Prostate gland (tissue), 2 donors: Measurements from ENCODE around the gene BRSK2. TPM values are rescaled to one million over a fixed set of nuclear protein-coding genes. Genes with fewer than 3 reads are reported as not detected.
A peak's percentile ranks its signal among the peaks of the same experiment; 100 is the strongest.

Experiments used
- DNase-seq: peaks from one replicate; pipeline ENCODE4 v3.0.0-alpha.2; 2019; ENCODE audit warnings: low spot score
- H3K27ac ChIP-seq, 2 donors: fragments of 200-600 bp; sonication (generic); 2 replicates each; pipeline ENCODE4 v1.5.1; 2017 to 2019
- H3K27me3 ChIP-seq: fragments of 200-600 bp; sonication (generic); replicated peaks from 2 replicates; pipeline ENCODE4 v1.5.1; 2019; ENCODE audit not compliant: insufficient read depth
- H3K36me3 ChIP-seq, 2 donors: fragments of 200-600 bp; sonication (generic); 1 replicate in 1 of 2; 2 replicates in 1 of 2; pipeline versions ENCODE4 v1.5.1 to v1.8.1; 2017 to 2019
- H3K4me1 ChIP-seq: fragments of 200-600 bp; sonication (generic); replicated peaks from 2 replicates; pipeline ENCODE4 v1.5.1; 2019
- H3K4me3 ChIP-seq, 2 donors: fragments of 200-600 bp; sonication (generic); 2 replicates each; pipeline ENCODE4 v1.5.1; 2017 to 2019
- H3K9me3 ChIP-seq: fragments of 200-600 bp; sonication (generic); 2 replicates; pipeline ENCODE4 v1.5.1; 2017
- POLR2A ChIP-seq: fragments of 450-650 bp; IDR thresholded peaks from one replicate; pipeline ENCODE4 v1.6.1; 2016; ENCODE audit warnings: antibody characterized with exemption, mild to moderate bottlenecking
- POLR2AphosphoS5 ChIP-seq: sonication (generic); formaldehyde crosslinking; IDR thresholded peaks from one replicate; pipeline ENCODE4 v1.6.1; 2017; ENCODE audit warnings: antibody characterized with exemption
- WGBS: methylation state at CpG from one replicate; pipeline ENCODE4 v1.1.5; 2018; 5-methylcytosine and 5-hydroxymethylcytosine counted together
- intact Hi-C: fragments of 100-400 bp; cut with DNase I; formaldehyde crosslinking; loops from one replicate; pipeline ENCODE4 v1.14.2; 2022
- total RNA-seq, 2 donors: library from RNA; depleted of rRNA; stranded (reverse); fragments of >200 nt; gene quantifications; one replicate each; pipeline ENCODE4 v1.1.0, GENCODE V29; 2016
- TF ChIP-seq, protein P1 (sequence below), 4 experiments: fragments of 200-600 bp in 2 of 4; fragments of 450-650 bp in 2 of 4; sonication (generic) in 2 of 4; IDR thresholded peaks; 1 replicate in 3 of 4; 2 replicates in 1 of 4; pipeline ENCODE4 v1.5.1; 2016 to 2019; ENCODE audit warnings: antibody characterized with exemption in 4 of 4, mild to moderate bottlenecking in 2 of 4, moderate library complexity in 2 of 4

The BRSK2 gene
- total RNA-seq, 2 donors from 2014 or later: 0.96 to 29.7 TPM

- Histone ChIP-seq H3K4me1 (no peaks in the 10 kb centered on the region), H3K9me3 (no peaks in the 10 kb centered on the region), H3K36me3 (no peaks in the 10 kb centered on the region), H3K27me3 (no peaks in the 10 kb centered on the region), H3K27ac (no peak overlapping the region), H3K4me3 (no peak overlapping the region)
- TF ChIP-seq POLR2A: no peak
- TF ChIP-seq POLR2AphosphoS5: no peak
- TF ChIP-seq, protein P1, sequence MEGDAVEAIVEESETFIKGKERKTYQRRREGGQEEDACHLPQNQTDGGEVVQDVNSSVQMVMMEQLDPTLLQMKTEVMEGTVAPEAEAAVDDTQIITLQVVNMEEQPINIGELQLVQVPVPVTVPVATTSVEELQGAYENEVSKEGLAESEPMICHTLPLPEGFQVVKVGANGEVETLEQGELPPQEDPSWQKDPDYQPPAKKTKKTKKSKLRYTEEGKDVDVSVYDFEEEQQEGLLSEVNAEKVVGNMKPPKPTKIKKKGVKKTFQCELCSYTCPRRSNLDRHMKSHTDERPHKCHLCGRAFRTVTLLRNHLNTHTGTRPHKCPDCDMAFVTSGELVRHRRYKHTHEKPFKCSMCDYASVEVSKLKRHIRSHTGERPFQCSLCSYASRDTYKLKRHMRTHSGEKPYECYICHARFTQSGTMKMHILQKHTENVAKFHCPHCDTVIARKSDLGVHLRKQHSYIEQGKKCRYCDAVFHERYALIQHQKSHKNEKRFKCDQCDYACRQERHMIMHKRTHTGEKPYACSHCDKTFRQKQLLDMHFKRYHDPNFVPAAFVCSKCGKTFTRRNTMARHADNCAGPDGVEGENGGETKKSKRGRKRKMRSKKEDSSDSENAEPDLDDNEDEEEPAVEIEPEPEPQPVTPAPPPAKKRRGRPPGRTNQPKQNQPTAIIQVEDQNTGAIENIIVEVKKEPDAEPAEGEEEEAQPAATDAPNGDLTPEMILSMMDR (IDR thresholded peaks at IDR 0.05): no peak
- WGBS: 91% methylated on average over 12 of the region's 12 CpGs
- no peak for DNase-seq
- intact Hi-C loops: loop anchor here (2.0 kb wide), 1 partner anchor 19 kb away; no protein-coding TSS in a partner anchor
Measured at GRCh38 chr11:1479678-1480118, 90.0 kb downstream of the BRSK2 start.

DNA sequence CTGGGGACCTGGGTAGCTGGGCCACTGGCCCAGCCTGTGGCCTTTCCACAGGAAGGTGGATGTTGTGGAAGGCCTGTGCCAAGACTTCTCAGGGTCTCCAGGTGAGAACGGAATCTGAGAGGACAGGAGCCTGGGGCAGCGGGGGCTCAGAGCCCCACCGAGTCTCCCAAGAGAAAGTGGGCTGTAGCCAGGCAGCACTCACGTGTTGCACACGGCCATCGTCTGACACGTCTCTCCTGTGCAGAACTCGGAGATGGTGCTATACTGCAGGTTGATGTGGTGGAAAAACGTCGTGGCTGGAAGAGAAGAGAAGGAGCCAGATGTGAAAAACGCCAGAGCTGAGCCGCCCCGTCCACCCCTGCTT lies 90.4 kb downstream of the BRSK2 start:
- H3K27me3 ChIP-seq: no peaks in the 10 kb centered on the region
- no peaks in the 10 kb centered on the region for H3K9me3 ChIP-seq
- H3K4me1 ChIP-seq: no peaks in the 10 kb centered on the region
- no peak overlapping the region for H3K4me3 ChIP-seq
- no peak for DNase-seq
- H3K27ac ChIP-seq: peak overlapping the region in 1 of 2 donors; percentile 31
- WGBS: 80% methylated on average over 13 of the region's 13 CpGs
- no peaks in the 10 kb centered on the region for H3K36me3 ChIP-seq
- no peak for TF ChIP-seq POLR2AphosphoS5
- TF ChIP-seq, protein P1 (IDR thresholded peaks at IDR 0.05): no peak
- no peak for TF ChIP-seq POLR2A
- intact Hi-C loops: loop anchor here (2.0 kb wide), 1 partner anchor 19 kb away; no protein-coding TSS in a partner anchor

GRCh38 chr11:1480555-1481482 lies 91.1 kb downstream of the BRSK2 start:
- DNase-seq: no peak
- Histone ChIP-seq H3K27ac (peak overlapping the region; percentile 31 to 66), H3K9me3 (no peaks in the 10 kb centered on the region), H3K27me3 (no peaks in the 10 kb centered on the region), H3K4me1 (no peaks in the 10 kb centered on the region), H3K36me3 (no peaks in the 10 kb centered on the region), H3K4me3 (no peak overlapping the region)
- WGBS: 86% methylated on average over 27 of the region's 36 CpGs
- intact Hi-C loops: loop anchor here (2.0 kb wide), 1 partner anchor 20 kb away; no protein-coding TSS in a partner anchor
- TF ChIP-seq POLR2AphosphoS5 (peak; percentile 29), POLR2A (no peak)

DNA sequence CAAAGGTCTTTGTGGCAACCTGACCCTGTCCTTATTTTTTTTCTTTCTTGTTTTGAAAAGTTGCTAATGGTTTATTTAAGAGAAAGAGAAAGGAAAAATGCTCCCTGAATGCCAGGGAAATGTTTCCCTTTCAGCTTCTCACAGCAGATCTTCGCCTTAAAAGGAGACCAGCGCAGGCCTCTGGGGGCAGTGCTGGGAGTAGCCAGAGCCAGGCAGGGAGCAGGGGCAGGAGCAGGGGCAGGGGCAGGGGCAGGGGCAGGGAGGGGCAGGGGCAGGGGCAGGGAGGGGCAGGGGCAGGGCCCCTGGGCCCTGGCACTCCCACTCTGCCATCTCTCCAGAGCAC lies 91.7 kb downstream of the BRSK2 start:
- 75% methylated on average over 2 of the region's 2 CpGs for WGBS
- intact Hi-C loops: loop anchor here (2.0 kb wide), 1 partner anchor 21 kb away; no protein-coding TSS in a partner anchor
- Histone ChIP-seq H3K9me3 (no peaks in the 10 kb centered on the region), H3K27me3 (no peaks in the 10 kb centered on the region), H3K4me1 (peaks cover 4% of the 10 kb centered on the region), H3K36me3 (no peaks in the 10 kb centered on the region), H3K27ac (peak overlapping the region; percentile 60 to 66), H3K4me3 (no peak overlapping the region)
- TF ChIP-seq POLR2AphosphoS5: no peak
- no peak for TF ChIP-seq POLR2A
- TF ChIP-seq, protein P1 (IDR thresholded peaks at IDR 0.05): peak in 1 of 4 experiments; percentile 15
- no peak for DNase-seq

GRCh38 chr11:1481861-1482441 lies 92.2 kb downstream of the BRSK2 start:
- Histone ChIP-seq H3K9me3 (no peaks in the 10 kb centered on the region), H3K4me1 (peaks cover 6% of the 10 kb centered on the region), H3K4me3 (no peak overlapping the region), H3K27ac (peak overlapping the region; percentile 60 to 66), H3K36me3 (no peaks in the 10 kb centered on the region), H3K27me3 (no peaks in the 10 kb centered on the region)
- intact Hi-C loops: loop anchor here (2.0 kb wide), 1 partner anchor 21 kb away; no protein-coding TSS in a partner anchor
- no peak for DNase-seq
- TF ChIP-seq POLR2A (no peak), POLR2AphosphoS5 (no peak)
- TF ChIP-seq, protein P1 (IDR thresholded peaks at IDR 0.05): no peak
- 78% methylated on average over 7 of the region's 16 CpGs for WGBS
